ACC112 (cell line): Measurements from ENCODE around the gene ZFAND5.
A peak's percentile ranks its signal among the peaks of the same experiment; 100 is the strongest.

Experiments
- H2AFZ ChIP-seq: fragments of 200-600 bp; sonication (generic); one replicate; pipeline ENCODE4 v1.6.0; 2017; ENCODE audit warnings: antibody characterized with exemption, low read length; ENCODE audit not compliant: unreplicated experiment
- H3K27ac ChIP-seq: fragments of 200-600 bp; sonication (generic); 2 replicates; pipeline ENCODE4 v1.5.1; 2014; ENCODE audit warnings: low read depth, mild to moderate bottlenecking, antibody characterized with exemption, low read length, moderate library complexity
- H3K27me3 ChIP-seq: fragments of 200-600 bp; sonication (generic); 2 replicates; pipeline ENCODE4 v1.6.1; 2014; ENCODE audit warnings: mild to moderate bottlenecking, antibody characterized with exemption, low read length, moderate library complexity, mixed read lengths; ENCODE audit not compliant: insufficient read depth
- H3K36me3 ChIP-seq: fragments of 200-600 bp; sonication (generic); 2 replicates; pipeline ENCODE4 v1.6.1; 2016; ENCODE audit warnings: mild to moderate bottlenecking, antibody characterized with exemption, low read length, moderate library complexity, mixed read lengths; ENCODE audit not compliant: insufficient read depth
- H3K4me1 ChIP-seq: fragments of 200-600 bp; sonication (generic); one replicate; pipeline ENCODE4 v1.6.1; 2016; ENCODE audit warnings: low read length, mixed read lengths; ENCODE audit not compliant: insufficient read depth, unreplicated experiment, control insufficient read depth
- H3K4me3 ChIP-seq: fragments of 200-600 bp; sonication (generic); 2 replicates; pipeline ENCODE4 v1.5.1; 2014; ENCODE audit warnings: mild to moderate bottlenecking, low read depth, low read length
- H3K79me2 ChIP-seq: fragments of 200-600 bp; sonication (generic); one replicate; pipeline ENCODE4 v1.6.0; 2016; ENCODE audit warnings: low read length; ENCODE audit not compliant: control insufficient read depth, unreplicated experiment, insufficient read depth

The ZFAND5 gene

DNA sequence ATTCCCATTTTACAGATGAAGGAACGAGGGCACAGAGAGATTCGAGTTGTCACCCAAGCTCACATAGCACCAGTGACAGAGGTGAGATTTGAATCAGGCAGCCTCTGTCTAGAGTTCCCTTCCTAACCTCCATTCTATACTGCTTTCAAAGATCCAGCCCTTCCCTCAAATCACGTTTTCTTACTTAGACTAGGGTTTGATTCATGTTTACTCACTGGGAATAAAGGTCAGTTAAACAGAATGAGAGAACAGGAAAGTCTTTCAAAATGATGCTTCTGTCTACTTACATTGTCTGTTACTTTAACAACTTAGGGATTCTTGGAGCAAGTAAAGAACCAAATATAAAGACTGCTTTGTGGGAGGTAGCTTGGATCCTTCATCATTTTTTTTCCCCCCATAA, 40.0 kb downstream of the ZFAND5 start:
- no peak overlapping the region for H3K27ac ChIP-seq
- H3K4me3 ChIP-seq: no peak overlapping the region
- no peaks in the 10 kb centered on the region for H3K27me3 ChIP-seq
- H3K36me3 ChIP-seq: no peaks in the 10 kb centered on the region
- H2AFZ ChIP-seq: no peak overlapping the region
- H3K4me1 ChIP-seq: no peaks in the 10 kb centered on the region
- no peaks in the 10 kb centered on the region for H3K79me2 ChIP-seq

DNA sequence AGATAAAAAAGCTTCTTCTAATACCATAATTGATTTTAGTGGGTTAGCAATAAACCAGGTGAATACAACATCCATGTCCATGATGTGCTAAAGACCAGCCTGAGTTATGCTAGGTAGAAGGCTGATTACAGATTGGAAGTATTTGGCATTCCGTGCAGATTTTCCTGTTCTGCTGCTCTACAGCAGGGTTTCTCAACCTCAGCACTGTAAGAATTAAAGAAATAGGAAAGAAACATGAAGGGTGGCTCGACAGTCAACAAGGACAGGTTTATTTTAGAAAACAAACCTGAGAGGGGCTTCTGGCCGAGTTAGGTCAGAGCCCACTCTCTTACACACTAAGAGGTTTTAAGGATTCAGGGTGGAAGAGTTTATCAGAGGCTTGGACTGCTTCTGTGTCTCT, 42.3 kb downstream of the ZFAND5 start:
- Histone ChIP-seq H3K27me3 (no peaks in the 10 kb centered on the region), H3K27ac (no peak overlapping the region), H3K36me3 (no peaks in the 10 kb centered on the region), H2AFZ (no peak overlapping the region), H3K4me1 (no peaks in the 10 kb centered on the region), H3K79me2 (no peaks in the 10 kb centered on the region), H3K4me3 (no peak overlapping the region)

DNA sequence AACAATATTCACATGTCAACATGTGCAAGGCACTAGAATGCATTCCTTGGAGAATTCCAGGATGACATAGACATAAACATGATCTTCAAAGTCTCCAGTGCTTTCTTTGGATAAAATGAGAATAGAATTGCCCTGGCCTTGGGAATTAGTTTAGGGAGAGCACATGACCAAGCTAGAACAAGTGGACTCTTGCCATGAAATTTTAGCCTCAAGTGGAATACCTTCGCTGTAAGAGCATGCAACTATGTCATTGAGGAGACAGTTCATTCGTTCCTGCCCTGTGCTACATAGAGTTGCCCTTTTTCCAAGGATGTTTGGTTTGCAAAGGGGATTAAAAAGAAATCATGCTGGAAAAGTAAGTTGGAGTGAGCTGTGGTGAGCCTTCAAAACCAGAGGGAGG, 42.7 kb downstream of the ZFAND5 start:
- Histone ChIP-seq H3K4me1 (no peaks in the 10 kb centered on the region), H3K79me2 (no peaks in the 10 kb centered on the region), H3K27ac (no peak overlapping the region), H2AFZ (no peak overlapping the region), H3K27me3 (no peaks in the 10 kb centered on the region), H3K4me3 (no peak overlapping the region), H3K36me3 (no peaks in the 10 kb centered on the region)

DNA sequence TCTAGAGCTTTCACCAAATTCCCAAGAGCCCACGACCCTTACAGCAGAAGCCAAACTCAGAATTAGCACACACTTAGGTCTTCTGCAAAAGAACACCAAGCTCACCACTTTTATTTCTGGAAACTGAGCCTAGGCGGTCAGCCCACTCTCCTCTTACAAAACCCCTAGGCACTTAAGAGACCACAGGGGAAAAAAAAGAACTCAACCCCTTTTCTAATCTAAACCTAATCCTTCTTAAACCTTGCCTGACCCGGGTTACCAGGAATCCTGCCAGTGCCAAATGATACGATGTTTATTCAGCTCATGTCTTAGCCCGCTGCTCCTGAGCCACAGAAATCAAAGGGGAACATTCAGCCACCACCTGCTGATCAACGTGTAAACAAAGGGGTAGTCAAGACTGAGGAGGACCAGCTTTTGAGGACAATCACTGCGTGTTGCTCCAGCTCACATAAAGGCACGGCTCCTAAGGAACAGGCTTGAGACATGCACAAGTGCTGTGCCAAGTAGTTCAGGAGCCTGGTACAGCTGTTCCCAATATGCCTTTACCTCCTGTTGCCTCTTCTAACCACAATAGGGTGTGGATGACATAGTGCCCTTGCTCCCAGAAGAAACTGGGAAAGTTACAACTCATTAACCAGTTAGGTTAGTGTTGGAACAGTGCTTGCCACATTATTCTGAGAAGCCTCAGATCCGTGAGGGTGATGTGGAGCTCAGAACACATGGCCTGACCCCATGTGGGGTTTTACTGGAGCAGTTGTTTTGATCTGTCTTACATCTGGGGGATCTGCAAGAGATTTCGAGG, 49.3 kb downstream of the ZFAND5 start:
- H3K79me2 ChIP-seq: no peaks in the 10 kb centered on the region
- H3K27me3 ChIP-seq: no peaks in the 10 kb centered on the region
- no peaks in the 10 kb centered on the region for H3K36me3 ChIP-seq
- H3K4me3 ChIP-seq: no peak overlapping the region
- H3K27ac ChIP-seq: no peak overlapping the region
- H3K4me1 ChIP-seq: peaks cover 14% of the 10 kb centered on the region
- peak overlapping the region; percentile 25 for H2AFZ ChIP-seq

DNA sequence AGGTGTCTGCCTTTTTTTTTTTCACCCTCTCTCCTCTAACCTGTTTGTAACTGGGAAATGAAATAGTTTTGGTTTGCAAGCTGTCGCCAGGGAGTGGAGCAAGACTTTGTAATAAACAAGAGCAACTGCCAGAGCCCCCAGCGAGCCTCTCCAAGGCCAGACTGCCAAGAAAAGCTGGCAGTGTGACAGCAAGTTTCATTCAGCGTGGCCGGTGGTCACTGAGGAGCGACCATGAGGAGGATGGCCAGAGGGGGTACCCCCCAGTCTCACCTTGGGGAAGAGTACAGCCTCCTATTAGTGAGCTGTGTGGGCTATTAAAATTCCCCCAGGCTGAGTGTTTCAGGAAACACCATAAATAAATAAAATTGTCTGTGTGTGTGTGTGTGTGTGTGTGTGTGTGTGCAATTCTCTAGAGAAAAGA, 49.9 kb downstream of the ZFAND5 start:
- Histone ChIP-seq H3K4me1 (peaks cover 14% of the 10 kb centered on the region), H3K79me2 (no peaks in the 10 kb centered on the region), H3K27me3 (no peaks in the 10 kb centered on the region), H2AFZ (peak overlapping the region; percentile 61), H3K36me3 (no peaks in the 10 kb centered on the region), H3K4me3 (peak overlapping the region; percentile 46), H3K27ac (no peak overlapping the region)

DNA sequence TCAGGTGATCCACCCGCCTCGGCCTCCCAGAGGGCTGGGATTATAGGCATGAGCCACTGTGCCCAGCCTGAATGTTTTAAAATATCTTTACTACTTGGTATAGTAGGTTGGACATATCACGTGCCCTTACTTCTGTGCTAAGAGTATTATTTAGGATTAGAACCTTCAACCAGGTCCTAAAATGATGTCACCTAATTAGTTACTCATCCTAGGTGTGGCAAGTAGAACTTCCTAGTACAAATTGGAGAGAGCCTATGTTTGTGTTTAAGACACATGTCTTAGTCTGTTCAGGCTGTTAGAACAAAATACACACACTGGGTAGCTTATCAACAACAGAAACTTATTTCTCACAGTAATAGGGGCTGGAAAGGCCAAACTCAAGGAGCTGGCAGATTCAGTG, 51.5 kb downstream of the ZFAND5 start:
- H3K79me2 ChIP-seq: no peaks in the 10 kb centered on the region
- peaks cover 14% of the 10 kb centered on the region for H3K4me1 ChIP-seq
- H3K4me3 ChIP-seq: no peak overlapping the region
- H3K36me3 ChIP-seq: no peaks in the 10 kb centered on the region
- H2AFZ ChIP-seq: no peak overlapping the region
- H3K27ac ChIP-seq: no peak overlapping the region
- H3K27me3 ChIP-seq: no peaks in the 10 kb centered on the region

DNA sequence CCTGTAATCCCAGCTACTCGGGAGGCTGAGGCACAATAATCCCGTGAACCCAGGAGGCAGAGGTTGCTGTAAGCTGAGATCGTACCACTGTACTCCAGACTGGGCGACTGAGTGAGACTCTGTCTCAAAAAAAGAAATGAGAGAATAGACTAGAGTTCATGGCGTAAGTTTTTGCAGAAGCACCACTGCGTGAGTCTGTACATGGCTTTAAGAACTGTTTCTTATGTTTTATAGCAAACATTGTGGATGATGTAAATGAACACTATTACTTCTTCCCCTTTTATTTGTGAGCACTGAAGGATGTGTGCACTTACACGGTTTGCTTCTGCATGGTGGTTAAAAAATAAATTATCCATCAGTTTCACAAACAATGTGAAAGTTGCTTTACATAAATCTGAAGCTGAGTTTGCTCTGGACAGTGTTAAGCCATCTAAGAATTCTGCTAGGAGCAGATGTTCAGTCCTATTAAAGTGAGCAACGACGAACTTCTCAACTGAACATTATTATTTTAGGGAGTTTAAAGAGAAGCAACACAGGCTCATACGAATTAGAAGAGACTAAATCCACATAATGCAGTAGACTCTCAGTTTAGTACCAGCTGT, 52.5 kb downstream of the ZFAND5 start:
- H3K36me3 ChIP-seq: no peaks in the 10 kb centered on the region

DNA sequence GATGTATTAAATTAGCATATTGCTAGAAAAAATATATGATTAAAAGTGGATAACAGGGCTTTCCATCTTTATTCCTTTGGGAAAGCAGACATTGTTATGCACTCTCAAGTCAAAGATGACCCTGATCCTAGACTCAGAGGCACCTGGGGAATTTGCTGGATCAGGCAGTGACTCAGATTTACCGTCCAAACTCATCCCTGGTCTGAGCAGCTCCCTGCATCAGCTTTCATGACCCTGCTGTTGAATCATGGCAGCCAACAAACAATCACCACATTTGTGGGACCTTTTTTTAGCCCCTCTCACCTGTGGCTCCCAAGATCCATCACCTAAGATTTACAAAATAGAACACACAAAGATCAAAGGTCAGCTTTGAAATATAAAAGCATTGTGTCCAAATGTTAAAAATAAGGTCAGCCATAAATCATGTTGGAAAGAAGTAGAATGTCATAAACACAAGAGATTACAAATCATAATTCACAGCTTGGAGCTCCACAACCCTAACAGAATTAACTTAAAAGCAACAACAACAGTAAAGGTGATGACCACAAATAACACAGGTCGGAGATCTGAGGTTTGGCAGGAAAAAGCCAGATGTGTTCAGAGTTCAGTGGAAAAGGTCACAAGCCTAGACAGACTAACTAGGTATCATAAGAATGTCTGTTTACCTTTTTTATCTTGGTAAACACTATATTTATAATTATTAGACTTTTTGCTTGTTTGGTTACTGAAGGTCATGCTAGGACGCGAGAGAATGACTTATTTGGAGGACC, 55.5 kb downstream of the ZFAND5 start:
- no peaks in the 10 kb centered on the region for H3K79me2 ChIP-seq
- H3K4me3 ChIP-seq: no peak overlapping the region
- no peak overlapping the region for H3K27ac ChIP-seq
- H2AFZ ChIP-seq: no peak overlapping the region
- H3K4me1 ChIP-seq: no peaks in the 10 kb centered on the region
- H3K27me3 ChIP-seq: no peaks in the 10 kb centered on the region
- H3K36me3 ChIP-seq: no peaks in the 10 kb centered on the region

More for the DNA sequence above, 52.5 kb downstream of the ZFAND5 start:
- Histone ChIP-seq H3K4me1 (peaks cover 14% of the 10 kb centered on the region), H3K27me3 (no peaks in the 10 kb centered on the region), H3K27ac (no peak overlapping the region), H3K4me3 (no peak overlapping the region), H3K79me2 (no peaks in the 10 kb centered on the region), H2AFZ (no peak overlapping the region)

DNA sequence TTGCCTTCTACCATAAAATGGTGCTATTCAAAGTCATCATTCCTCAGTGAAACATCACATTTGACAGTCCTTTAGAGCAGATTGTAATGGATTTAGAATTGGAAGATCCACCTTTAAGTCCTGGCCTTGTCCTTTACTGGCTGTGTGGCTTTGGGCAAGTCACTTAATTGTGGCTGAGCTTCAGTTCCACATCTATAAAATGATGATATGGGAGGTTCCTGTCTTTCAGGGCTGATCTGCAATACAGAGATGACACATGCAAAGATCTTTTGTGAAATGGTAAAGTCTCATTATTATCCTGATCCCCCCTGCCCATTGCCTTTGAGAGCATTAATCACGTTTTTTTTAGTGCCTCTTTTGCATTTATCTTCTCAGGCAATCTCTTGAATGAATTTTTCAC, 58.2 kb downstream of the ZFAND5 start:
- no peak overlapping the region for H2AFZ ChIP-seq
- no peaks in the 10 kb centered on the region for H3K4me1 ChIP-seq
- H3K27me3 ChIP-seq: no peaks in the 10 kb centered on the region
- H3K79me2 ChIP-seq: no peaks in the 10 kb centered on the region
- H3K36me3 ChIP-seq: no peaks in the 10 kb centered on the region
- no peak overlapping the region for H3K27ac ChIP-seq
- no peak overlapping the region for H3K4me3 ChIP-seq

DNA sequence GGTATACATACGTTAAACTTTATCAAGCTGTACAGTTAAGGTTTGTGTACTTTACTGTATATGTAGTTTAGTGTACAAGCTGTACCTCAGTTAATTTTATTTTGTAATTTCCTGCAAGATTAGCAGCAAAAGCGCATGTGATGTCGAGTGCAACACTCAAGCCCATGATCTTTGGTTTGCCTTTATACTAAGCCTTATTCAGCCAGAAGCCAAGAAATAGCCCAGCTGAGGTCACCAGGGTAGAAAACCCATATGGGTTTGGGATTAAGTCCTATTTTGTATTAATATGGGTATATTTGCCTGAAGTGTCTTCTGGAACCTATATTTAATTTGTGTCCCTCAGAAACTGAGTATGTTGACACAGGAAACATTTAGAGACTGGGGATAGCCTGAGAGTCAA, 59.3 kb downstream of the ZFAND5 start:
- Histone ChIP-seq H3K79me2 (no peaks in the 10 kb centered on the region), H3K27me3 (no peaks in the 10 kb centered on the region), H3K36me3 (no peaks in the 10 kb centered on the region), H3K27ac (no peak overlapping the region), H3K4me1 (no peaks in the 10 kb centered on the region), H2AFZ (no peak overlapping the region), H3K4me3 (no peak overlapping the region)
